Measurements from ENCODE around the gene ANKRD63. TPM values are rescaled to one million over a fixed set of nuclear protein-coding genes. Genes with fewer than 3 reads are reported as not detected.

ANKRD63 gene
- polyA plus RNA-seq, 3 donors from 2014 or later: not detected

GRCh38 chr15:40309344-40309862, 26.5 kb upstream of the ANKRD63 start:
- Mint-ChIP-seq H3K4me3 (peak overlapping the region; percentile 94 to 99 (median 97)), H3K27me3 (ENCODE audit: low read depth in 3 of 3) (peaks cover 2 to 4% (median 3%) of the 10 kb centered on the region in 3 donors), H3K27ac (peak overlapping the region; percentile 90 to 97 (median 94)), H3K36me3 (peaks cover 0 to 3% (median 0%) of the 10 kb centered on the region in 3 donors), H3K9me3 (no peaks in the 10 kb centered on the region), H3K4me1 (peaks cover 75 to 81% of the 10 kb centered on the region in 2 donors)
- no peak for DNase-seq

- no peaks in the 10 kb centered on the region for H3K9me3 Mint-ChIP-seq
- peak within 1 kb of the TSS; percentile 90 to 97 (median 94) for H3K27ac Mint-ChIP-seq
- H3K4me1 Mint-ChIP-seq: peaks cover 68 to 72% of the 10 kb centered on the region in 2 donors
- H3K27me3 Mint-ChIP-seq (ENCODE audit: low read depth in 3 of 3): peaks cover 0 to 5% (median 4%) of the 10 kb centered on the region in 3 donors
- peaks cover 0 to 10% (median 0%) of the 10 kb centered on the region in 3 donors for H3K36me3 Mint-ChIP-seq
- peak within 1 kb of the TSS; percentile 94 to 99 (median 97) for H3K4me3 Mint-ChIP-seq
- peak; percentile 70 to 74 (median 74) for DNase-seq
Observed at GRCh38 chr15:40307421-40308211, 24.8 kb upstream of the ANKRD63 start, which contains the start of gene PLCB2. PLCB2 (minus strand) TSS chr15:40307935; CDS start chr15:40307672, 263 bp downstream.

DNA sequence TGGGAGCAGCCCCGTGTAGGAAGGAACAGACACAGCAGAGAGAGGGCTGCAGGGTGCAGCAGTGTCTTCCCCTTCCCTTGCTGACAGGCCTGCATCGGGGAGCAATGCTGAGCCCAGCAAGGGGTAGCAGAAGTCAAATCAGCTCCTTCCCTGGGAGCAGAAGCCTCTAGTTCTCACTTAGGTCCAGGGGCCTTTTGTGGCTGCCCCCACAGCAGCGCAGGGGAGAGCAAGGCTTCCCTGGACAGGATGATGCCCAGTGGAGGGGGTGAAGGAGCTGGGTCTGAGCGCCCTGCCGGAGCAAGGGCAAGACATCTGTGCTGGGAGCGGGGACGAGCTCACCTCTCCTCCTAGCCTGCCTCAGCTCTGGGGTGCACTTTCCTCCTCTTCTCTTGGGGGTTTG, 24.0 kb upstream of the ANKRD63 start:
- peaks cover 0 to 10% (median 0%) of the 10 kb centered on the region in 3 donors for H3K36me3 Mint-ChIP-seq
- H3K27me3 Mint-ChIP-seq (ENCODE audit: low read depth in 3 of 3): peaks cover 0 to 5% (median 4%) of the 10 kb centered on the region in 3 donors
- peak overlapping the region; percentile 94 to 99 (median 97) for H3K4me3 Mint-ChIP-seq
- H3K27ac Mint-ChIP-seq: peak overlapping the region; percentile 90 to 97 (median 94)
- no peaks in the 10 kb centered on the region for H3K9me3 Mint-ChIP-seq
- no peak for DNase-seq
- H3K4me1 Mint-ChIP-seq: peaks cover 61 to 65% of the 10 kb centered on the region in 2 donors

- H3K27me3 Mint-ChIP-seq (ENCODE audit: low read depth in 3 of 3): peaks cover 0 to 5% (median 4%) of the 10 kb centered on the region in 3 donors
- peak overlapping the region; percentile 90 to 97 (median 94) for H3K27ac Mint-ChIP-seq
- H3K36me3 Mint-ChIP-seq: peaks cover 0 to 10% (median 0%) of the 10 kb centered on the region in 3 donors
- no peak for DNase-seq
- no peaks in the 10 kb centered on the region for H3K9me3 Mint-ChIP-seq
- H3K4me3 Mint-ChIP-seq: peak overlapping the region; percentile 94 to 99 (median 97)
- peaks cover 61 to 62% of the 10 kb centered on the region in 2 donors for H3K4me1 Mint-ChIP-seq
Observed at GRCh38 chr15:40306371-40306770, 23.5 kb upstream of the ANKRD63 start.

GRCh38 chr15:40305281-40305680, 22.4 kb upstream of the ANKRD63 start:
- Mint-ChIP-seq H3K27ac (peak overlapping the region in 2 of 6 donors; percentile 35 to 64), H3K36me3 (peaks cover 6 to 18% (median 7%) of the 10 kb centered on the region in 3 donors), H3K9me3 (no peaks in the 10 kb centered on the region), H3K27me3 (ENCODE audit: low read depth in 3 of 3) (peaks cover 0 to 5% (median 4%) of the 10 kb centered on the region in 3 donors), H3K4me1 (peaks cover 59 to 61% of the 10 kb centered on the region in 2 donors), H3K4me3 (peak overlapping the region; percentile 13 to 99 (median 51))
- DNase-seq: no peak

- Mint-ChIP-seq H3K4me3 (no peak overlapping the region), H3K27ac (peak overlapping the region in 2 of 6 donors; percentile 35 to 55), H3K36me3 (peaks cover 15 to 32% (median 18%) of the 10 kb centered on the region in 3 donors), H3K27me3 (ENCODE audit: low read depth in 3 of 3) (peaks cover 0 to 5% (median 2%) of the 10 kb centered on the region in 3 donors), H3K4me1 (peaks cover 45 to 53% of the 10 kb centered on the region in 2 donors), H3K9me3 (no peaks in the 10 kb centered on the region)
- no peak for DNase-seq
Observed at GRCh38 chr15:40303576-40303975, 20.7 kb upstream of the ANKRD63 start.

GRCh38 chr15:40302981-40303380, 20.1 kb upstream of the ANKRD63 start:
- H3K27me3 Mint-ChIP-seq (ENCODE audit: low read depth in 3 of 3): peaks cover 0 to 5% (median 2%) of the 10 kb centered on the region in 3 donors
- H3K36me3 Mint-ChIP-seq: peaks cover 15 to 33% (median 18%) of the 10 kb centered on the region in 3 donors
- H3K27ac Mint-ChIP-seq: no peak overlapping the region
- no peak for DNase-seq
- peaks cover 42 to 49% of the 10 kb centered on the region in 2 donors for H3K4me1 Mint-ChIP-seq
- no peaks in the 10 kb centered on the region for H3K9me3 Mint-ChIP-seq
- H3K4me3 Mint-ChIP-seq: no peak overlapping the region

DNA sequence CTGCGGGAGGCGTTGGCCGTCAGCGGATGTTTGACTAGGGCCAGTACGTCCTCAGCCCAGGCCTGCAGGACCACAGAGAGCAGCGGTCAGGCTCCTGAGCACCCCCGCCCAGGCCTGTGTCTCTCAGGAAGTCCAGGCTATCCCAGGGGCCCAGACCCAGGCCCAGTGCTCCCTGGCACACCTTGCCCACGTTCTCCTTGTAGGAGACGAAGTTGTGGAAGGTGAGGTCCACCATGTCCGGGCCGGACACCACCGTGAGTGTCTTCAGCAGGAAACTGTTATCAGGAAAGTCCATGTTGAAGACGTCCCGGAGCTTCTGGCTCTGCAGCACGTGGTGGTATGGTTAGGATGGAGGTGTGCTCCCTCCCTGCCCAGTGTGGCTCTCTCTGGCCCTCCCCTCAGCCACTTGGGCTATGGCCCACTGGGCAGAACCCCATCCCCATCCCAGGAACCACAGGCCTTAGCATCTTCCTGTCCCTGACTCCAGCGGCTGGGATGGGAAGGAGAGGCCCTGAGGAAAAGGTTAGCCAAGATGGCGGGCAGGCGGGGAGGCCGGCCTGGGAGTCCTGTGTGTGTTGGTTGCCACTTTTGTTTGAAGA, 19.5 kb upstream of the ANKRD63 start:
- H3K9me3 Mint-ChIP-seq: no peaks in the 10 kb centered on the region
- no peak overlapping the region for H3K4me3 Mint-ChIP-seq
- peaks cover 41 to 49% of the 10 kb centered on the region in 2 donors for H3K4me1 Mint-ChIP-seq
- no peak for DNase-seq
- no peak overlapping the region for H3K27ac Mint-ChIP-seq
- H3K27me3 Mint-ChIP-seq (ENCODE audit: low read depth in 3 of 3): peaks cover 0 to 4% (median 2%) of the 10 kb centered on the region in 3 donors
- H3K36me3 Mint-ChIP-seq: peaks cover 20 to 39% (median 24%) of the 10 kb centered on the region in 3 donors

DNA sequence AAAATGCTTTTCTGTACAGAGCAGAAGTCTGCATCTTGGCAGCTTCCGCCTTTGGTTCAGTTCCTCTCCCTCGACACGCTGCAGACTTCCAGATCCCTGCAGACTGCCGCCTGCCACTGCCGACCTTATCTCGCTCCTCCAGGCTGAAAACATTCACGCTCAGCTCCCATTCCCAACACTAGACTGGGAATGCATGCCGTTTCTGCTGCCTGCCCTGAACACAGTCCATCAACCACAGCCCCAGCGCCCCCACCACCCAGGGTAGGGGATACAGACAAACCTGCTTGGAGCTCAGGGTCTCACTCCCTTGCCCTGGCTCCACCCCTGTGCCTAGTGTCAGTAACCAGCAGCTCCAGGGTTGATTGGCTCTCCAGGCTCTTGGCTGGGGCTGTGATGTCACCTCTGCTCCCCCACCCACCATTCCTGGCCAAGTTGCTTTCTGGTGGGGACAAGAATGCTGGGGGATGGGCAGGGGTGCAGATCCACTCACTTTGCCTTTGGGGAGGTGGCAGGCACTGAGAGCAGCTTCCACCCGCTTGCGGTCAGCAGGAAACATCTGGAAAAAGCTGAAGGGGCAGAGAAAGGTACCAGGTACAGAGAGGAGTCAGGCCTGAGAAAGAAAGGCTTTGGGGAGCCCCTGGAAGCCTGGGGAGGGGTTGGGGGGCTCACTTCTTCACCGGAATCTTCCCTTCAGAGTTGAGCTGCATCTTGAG, 18.8 kb upstream of the ANKRD63 start:
- H3K36me3 Mint-ChIP-seq: peaks cover 20 to 47% (median 24%) of the 10 kb centered on the region in 3 donors
- peaks cover 40 to 46% of the 10 kb centered on the region in 2 donors for H3K4me1 Mint-ChIP-seq
- no peaks in the 10 kb centered on the region for H3K9me3 Mint-ChIP-seq
- peak overlapping the region in 1 of 6 donors; percentile 22 for H3K27ac Mint-ChIP-seq
- H3K27me3 Mint-ChIP-seq (ENCODE audit: low read depth in 3 of 3): peaks cover 0 to 4% (median 0%) of the 10 kb centered on the region in 3 donors
- no peak for DNase-seq
- no peak overlapping the region for H3K4me3 Mint-ChIP-seq

GRCh38 chr15:40300771-40301170, 17.9 kb upstream of the ANKRD63 start:
- Mint-ChIP-seq H3K4me1 (peaks cover 33 to 38% of the 10 kb centered on the region in 2 donors), H3K36me3 (peaks cover 20 to 51% (median 24%) of the 10 kb centered on the region in 3 donors), H3K9me3 (no peaks in the 10 kb centered on the region), H3K4me3 (no peak overlapping the region), H3K27ac (peak overlapping the region in 1 of 6 donors; percentile 50), H3K27me3 (ENCODE audit: low read depth in 3 of 3) (peaks cover 0 to 4% (median 0%) of the 10 kb centered on the region in 3 donors)
- no peak for DNase-seq

DNA sequence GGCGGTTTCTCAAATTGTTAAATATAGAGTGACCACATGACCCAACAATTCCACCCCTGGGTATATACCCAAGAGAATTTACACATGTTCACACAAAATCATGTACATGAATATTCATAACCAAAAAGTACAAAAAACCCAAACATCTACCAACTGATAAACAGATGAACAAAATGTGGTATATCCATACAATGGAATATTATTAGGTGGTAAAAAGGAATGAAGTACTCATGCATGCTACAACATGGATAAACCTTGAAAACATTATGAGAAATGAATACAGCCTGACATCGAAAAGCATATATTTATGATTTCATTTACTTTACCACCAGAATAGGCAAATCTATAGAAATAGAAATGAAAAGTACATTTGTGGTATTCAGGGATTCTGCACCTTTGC, 17.5 kb upstream of the ANKRD63 start:
- peaks cover 20 to 55% (median 24%) of the 10 kb centered on the region in 3 donors for H3K36me3 Mint-ChIP-seq
- no peak overlapping the region for H3K27ac Mint-ChIP-seq
- H3K4me3 Mint-ChIP-seq: no peak overlapping the region
- no peak for DNase-seq
- H3K9me3 Mint-ChIP-seq: no peaks in the 10 kb centered on the region
- peaks cover 29 to 34% of the 10 kb centered on the region in 2 donors for H3K4me1 Mint-ChIP-seq
- H3K27me3 Mint-ChIP-seq (ENCODE audit: low read depth in 3 of 3): peaks cover 0 to 4% (median 0%) of the 10 kb centered on the region in 3 donors

- Mint-ChIP-seq H3K36me3 (peaks cover 20 to 51% (median 24%) of the 10 kb centered on the region in 3 donors), H3K4me1 (peaks cover 10 to 16% of the 10 kb centered on the region in 2 donors), H3K27me3 (ENCODE audit: low read depth in 3 of 3) (peaks cover 0 to under 1% (median 0%) of the 10 kb centered on the region in 3 donors), H3K27ac (no peak overlapping the region), H3K9me3 (no peaks in the 10 kb centered on the region), H3K4me3 (no peak overlapping the region)
- DNase-seq: no peak
Observed at GRCh38 chr15:40298216-40298935, 15.5 kb upstream of the ANKRD63 start.
